Transverse colon (tissue), 4 donors: ENCODE data around the gene MYBPH. TPM values are rescaled to one million over a fixed set of nuclear protein-coding genes. Genes with fewer than 3 reads are reported as not detected.

Experiments used
- DNase-seq: peaks from one replicate; pipeline ENCODE4 v3.0.0-alpha.2; 2019
- H3K27ac ChIP-seq, 4 donors: fragments of 200-600 bp; sonication (generic); 2 replicates each; pipeline ENCODE4 v1.5.1; 2016 to 2018; ENCODE audit warnings: inconsistent platforms in 4 of 4
- H3K27me3 ChIP-seq: fragments of 200-600 bp; sonication (generic); 2 replicates; pipeline ENCODE4 v1.5.1; 2017; ENCODE audit warnings: inconsistent platforms
- H3K36me3 ChIP-seq, 4 donors: fragments of 200-600 bp; sonication (generic); 2 replicates each; pipeline ENCODE4 v1.5.1; 2017 to 2019; ENCODE audit warnings: inconsistent platforms in 4 of 4
- H3K4me1 ChIP-seq, 4 donors: fragments of 200-600 bp; sonication (generic); 2 replicates each; pipeline ENCODE4 v1.5.1; 2017 to 2020; ENCODE audit warnings: inconsistent platforms in 4 of 4
- H3K4me3 ChIP-seq, 4 donors: fragments of 200-600 bp; sonication (generic); 1 replicate in 1 of 4; 2 replicates in 3 of 4; pipeline versions ENCODE4 v1.5.1 to v1.6.1; 2017 to 2019; ENCODE audit warnings: inconsistent platforms in 4 of 4
- H3K9me3 ChIP-seq, 2 donors: fragments of 200-600 bp; sonication (generic); 2 replicates each; pipeline ENCODE4 v1.5.1; 2017 to 2019; ENCODE audit warnings: inconsistent platforms in 2 of 2
- CTCF ChIP-seq, 5 experiments: fragments of 200-600 bp in 3 of 5; fragments of 450-650 bp in 2 of 5; sonication (generic) in 3 of 5; IDR thresholded peaks; 1 replicate in 2 of 5; 2 replicates in 3 of 5; pipeline ENCODE4 v1.5.1; 2016 to 2017; ENCODE audit warnings: antibody characterized with exemption in 5 of 5, inconsistent platforms in 3 of 5, mild to moderate bottlenecking in 2 of 5, moderate library complexity in 1 of 5
- EP300 ChIP-seq: sonication (generic); formaldehyde crosslinking; IDR thresholded peaks from one replicate; pipeline ENCODE4 v1.6.1; 2017; ENCODE audit warnings: antibody characterized with exemption, low read depth
- POLR2A ChIP-seq: fragments of 450-650 bp; IDR thresholded peaks from one replicate; pipeline ENCODE4 v1.6.1; 2016; ENCODE audit warnings: antibody characterized with exemption, mild to moderate bottlenecking, moderate library complexity
- POLR2AphosphoS5 ChIP-seq, 3 donors: sonication (generic); formaldehyde crosslinking; IDR thresholded peaks; one replicate each; pipeline ENCODE4 v1.6.1; 2016; ENCODE audit warnings: antibody characterized with exemption in 3 of 3
- WGBS, 2 donors: methylation state at CpG; one replicate each; pipeline ENCODE4 v1.1.5; 2018; ENCODE audit warnings: low coverage in 1 of 2; 5-methylcytosine and 5-hydroxymethylcytosine counted together
- in situ Hi-C, 4 donors: fragments of 200-750 bp; cut with MboI; loops; one replicate each; pipeline versions ENCODE4 v1.15.0 to v1.15.1; 2017; ENCODE audit warnings: low sequenced_read_pairs in 3 of 4, low pct_ligation_motif_present in 1 of 4, low pct_unique_long_range_greater_than_20kb in 1 of 4
- intact Hi-C: fragments of 100-400 bp; cut with DNase I; formaldehyde crosslinking; loops from one replicate; pipeline ENCODE4 v1.15.1; 2023; ENCODE audit warnings: low total_unique reads
- total RNA-seq, 4 donors: library from RNA; depleted of rRNA; stranded (reverse); fragments of >200 nt; gene quantifications; one replicate each; pipeline ENCODE4 v1.1.0, GENCODE V29; 2016

Gene MYBPH
- total RNA-seq, 4 donors from 2014 or later = not detected

- intact Hi-C loops (loop anchor here (5.0 kb wide), 1 partner anchor 1708 kb away; no protein-coding TSS in a partner anchor), in situ Hi-C loops (no loop called here)
- no peak overlapping the region for H3K4me3 ChIP-seq
- no peaks in the 10 kb centered on the region for H3K36me3 ChIP-seq
- H3K27ac ChIP-seq = no peak overlapping the region
- no peaks in the 10 kb centered on the region for H3K27me3 ChIP-seq
- peaks cover 0 to 9% (median 4%) of the 10 kb centered on the region in 4 donors for H3K4me1 ChIP-seq
- TF ChIP-seq POLR2AphosphoS5 (IDR thresholded peaks at IDR 0.05) = no peak
- no peak for TF ChIP-seq POLR2A
- TF ChIP-seq CTCF (IDR thresholded peaks at IDR 0.05) = no peak
- TF ChIP-seq EP300 = no peak
- 94% methylated on average over 8 of the region's 8 CpGs; no CpG with 5 or more reads in 1 of the 2 donors for WGBS, 2 donors
- DNase-seq = no peak
- H3K9me3 ChIP-seq = no peaks in the 10 kb centered on the region
Measured at GRCh38 chr1:203165800-203166161, 9.8 kb downstream of the MYBPH start.

DNA sequence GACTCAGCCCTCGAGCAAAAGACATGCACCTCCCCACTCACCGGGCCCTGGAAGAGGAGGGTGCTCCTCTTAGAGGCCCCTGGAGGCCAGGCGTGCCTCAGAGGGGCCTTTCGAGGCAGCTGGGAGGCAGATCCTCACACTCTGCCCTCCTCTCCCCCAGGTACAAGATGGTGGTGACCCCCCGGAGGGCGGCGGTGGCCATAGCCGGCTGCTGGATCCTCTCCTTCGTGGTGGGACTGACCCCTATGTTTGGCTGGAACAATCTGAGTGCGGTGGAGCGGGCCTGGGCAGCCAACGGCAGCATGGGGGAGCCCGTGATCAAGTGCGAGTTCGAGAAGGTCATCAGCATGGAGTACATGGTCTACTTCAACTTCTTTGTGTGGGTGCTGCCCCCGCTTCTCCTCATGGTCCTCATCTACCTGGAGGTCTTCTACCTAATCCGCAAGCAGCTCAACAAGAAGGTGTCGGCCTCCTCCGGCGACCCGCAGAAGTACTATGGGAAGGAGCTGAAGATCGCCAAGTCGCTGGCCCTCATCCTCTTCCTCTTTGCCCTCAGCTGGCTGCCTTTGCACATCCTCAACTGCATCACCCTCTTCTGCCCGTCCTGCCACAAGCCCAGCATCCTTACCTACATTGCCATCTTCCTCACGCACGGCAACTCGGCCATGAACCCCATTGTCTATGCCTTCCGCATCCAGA lies 10.4 kb downstream of the MYBPH start:
- peaks cover 0 to 9% (median 4%) of the 10 kb centered on the region in 4 donors for H3K4me1 ChIP-seq
- H3K36me3 ChIP-seq = no peaks in the 10 kb centered on the region
- no peak for DNase-seq
- no peak overlapping the region for H3K4me3 ChIP-seq
- intact Hi-C loops = loop anchor here (5.0 kb wide), 1 partner anchor 1708 kb away; no protein-coding TSS in a partner anchor
- TF ChIP-seq CTCF (IDR thresholded peaks at IDR 0.05) (no peak), EP300 (no peak), POLR2A (no peak), POLR2AphosphoS5 (IDR thresholded peaks at IDR 0.05) (no peak)
- in situ Hi-C loops = no loop called here
- H3K27me3 ChIP-seq = no peaks in the 10 kb centered on the region
- H3K9me3 ChIP-seq = no peaks in the 10 kb centered on the region
- WGBS, 2 donors = 93 to 94% methylated on average over 10 to 28 of the region's 28 CpGs
- no peak overlapping the region for H3K27ac ChIP-seq

GRCh38 chr1:203163891-203164635 lies 11.6 kb downstream of the MYBPH start:
- WGBS, 2 donors = 72 to 86% methylated on average over 3 to 7 of the region's 7 CpGs
- Histone ChIP-seq H3K36me3 (no peaks in the 10 kb centered on the region), H3K27me3 (no peaks in the 10 kb centered on the region), H3K4me1 (peaks cover 0 to 9% (median 4%) of the 10 kb centered on the region in 4 donors), H3K4me3 (no peak overlapping the region), H3K9me3 (no peaks in the 10 kb centered on the region), H3K27ac (no peak overlapping the region)
- intact Hi-C loops = no loop called here
- DNase-seq = no peak
- TF ChIP-seq POLR2AphosphoS5 (IDR thresholded peaks at IDR 0.05) (no peak), CTCF (IDR thresholded peaks at IDR 0.05) (no peak), EP300 (no peak), POLR2A (no peak)
- in situ Hi-C loops = no loop called here

DNA sequence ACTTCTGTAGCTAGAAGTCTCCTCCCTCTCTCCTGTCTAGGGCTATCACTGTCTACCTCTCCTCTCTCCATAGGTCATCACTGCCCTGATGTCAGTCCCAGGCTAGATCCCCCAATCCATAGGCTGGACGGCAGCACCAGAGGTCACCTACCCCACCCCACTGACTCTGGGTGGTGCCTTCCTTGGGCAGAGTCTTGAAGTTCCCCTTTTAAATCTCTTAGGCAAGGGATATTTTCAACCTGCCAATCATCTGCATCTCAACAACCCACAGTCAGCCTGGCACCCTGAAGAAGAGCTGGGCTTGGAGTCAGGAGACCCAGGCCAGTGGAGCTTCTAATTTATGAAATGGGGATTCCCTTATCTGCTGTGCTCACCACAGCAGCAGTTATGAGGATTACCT lies 13.2 kb downstream of the MYBPH start:
- Histone ChIP-seq H3K9me3 (peaks cover 0 to 5% of the 10 kb centered on the region in 2 donors), H3K27ac (no peak overlapping the region), H3K36me3 (no peaks in the 10 kb centered on the region), H3K4me3 (no peak overlapping the region), H3K27me3 (no peaks in the 10 kb centered on the region), H3K4me1 (peaks cover 0 to 8% (median 4%) of the 10 kb centered on the region in 4 donors)
- WGBS, 2 donors = 53% methylated on average over 1 of the region's 1 CpG; no CpG with 5 or more reads in 1 of the 2 donors
- TF ChIP-seq POLR2A = no peak
- TF ChIP-seq EP300 = no peak
- TF ChIP-seq POLR2AphosphoS5 (IDR thresholded peaks at IDR 0.05) = no peak
- TF ChIP-seq CTCF (IDR thresholded peaks at IDR 0.05) = no peak
- in situ Hi-C loops = no loop called here
- intact Hi-C loops = no loop called here
- no peak for DNase-seq
